Calu3 (cell line): ENCODE results near the gene LRP6. TPM values are rescaled to one million over a fixed set of nuclear protein-coding genes. Genes with fewer than 3 reads are reported as not detected.

Experiments
- BruUV-seq: library from RNA; stranded (reverse); fragments of 400-500 nt; replicated peaks from 2 replicates; lab custom pipeline; 2021; lab: Mats Ljungman, UMichigan
- CTCF ChIA-PET: fragments of 300-600 bp; sonication (Branson Sonifier 250); formaldehyde crosslinking; loops from one replicate; lab custom pipeline; 2022; ENCODE audit warnings: antibody characterized with exemption; lab: Charles Lee
- DNase-seq: peaks from one replicate; pipeline ENCODE4 v3.0.0; 2022
- H3K27ac Mint-ChIP-seq: one replicate; pipeline ENCODE4 v1.8.0; 2022; ENCODE audit warnings: mixed read lengths; ENCODE audit not compliant: unreplicated experiment
- H3K27me3 Mint-ChIP-seq: one replicate; pipeline ENCODE4 v1.8.0; 2022; ENCODE audit warnings: mixed read lengths; ENCODE audit not compliant: unreplicated experiment
- H3K36me3 Mint-ChIP-seq: one replicate; pipeline ENCODE4 v1.8.0; 2022; ENCODE audit warnings: mild to moderate bottlenecking, moderate library complexity, mixed read lengths; ENCODE audit not compliant: insufficient read depth, unreplicated experiment
- H3K4me1 Mint-ChIP-seq: one replicate; pipeline ENCODE4 v1.8.0; 2022; ENCODE audit warnings: mild to moderate bottlenecking, low read depth, mixed read lengths; ENCODE audit not compliant: unreplicated experiment
- H3K4me3 Mint-ChIP-seq: one replicate; pipeline ENCODE4 v1.8.0; 2022; ENCODE audit warnings: mild to moderate bottlenecking, low read depth, moderate library complexity, mixed read lengths; ENCODE audit not compliant: unreplicated experiment
- H3K9me3 Mint-ChIP-seq: one replicate; pipeline ENCODE4 v1.8.0; 2022; ENCODE audit warnings: low read depth, mixed read lengths; ENCODE audit not compliant: unreplicated experiment
- intact Hi-C: fragments of 100-400 bp; cut with micrococcal nuclease; formaldehyde crosslinking; loops from one replicate; pipeline ENCODE4 v1.10.0; 2022; ENCODE audit not compliant: unreplicated experiment
- total RNA-seq: library from RNA; stranded (reverse); gene quantifications from 2 replicates; pipeline ENCODE4 v1.2.3, GENCODE V29; 2022
- TF ChIP-seq, protein P1 (sequence below): fragments of 200-600 bp; IDR thresholded peaks from one replicate; pipeline ENCODE4 v1.8.0; 2022; ENCODE audit warnings: antibody characterized with exemption; ENCODE audit not compliant: unreplicated experiment

The LRP6 gene
- total RNA-seq, 1 experiment from 2014 or later = 74.8 TPM

DNA sequence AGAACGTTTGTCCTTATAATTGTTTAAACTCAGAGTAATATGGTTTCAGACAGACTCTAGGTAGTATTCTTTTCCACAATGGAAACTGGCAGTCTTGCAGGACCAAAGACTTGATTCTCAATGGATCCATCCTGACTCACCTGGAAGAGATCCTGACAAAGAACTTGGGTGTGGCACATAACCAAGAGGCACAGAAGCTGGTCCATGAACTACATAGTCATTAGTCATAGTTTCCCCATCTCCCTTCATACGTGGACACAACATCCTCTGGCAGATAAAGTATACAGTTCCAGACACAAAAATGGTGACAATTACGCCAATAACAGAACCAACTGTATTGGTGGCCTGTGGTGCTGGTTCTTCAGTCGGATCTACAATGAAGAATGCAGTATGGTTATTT, 140.3 kb downstream of the LRP6 start:
- TF ChIP-seq, protein P1, sequence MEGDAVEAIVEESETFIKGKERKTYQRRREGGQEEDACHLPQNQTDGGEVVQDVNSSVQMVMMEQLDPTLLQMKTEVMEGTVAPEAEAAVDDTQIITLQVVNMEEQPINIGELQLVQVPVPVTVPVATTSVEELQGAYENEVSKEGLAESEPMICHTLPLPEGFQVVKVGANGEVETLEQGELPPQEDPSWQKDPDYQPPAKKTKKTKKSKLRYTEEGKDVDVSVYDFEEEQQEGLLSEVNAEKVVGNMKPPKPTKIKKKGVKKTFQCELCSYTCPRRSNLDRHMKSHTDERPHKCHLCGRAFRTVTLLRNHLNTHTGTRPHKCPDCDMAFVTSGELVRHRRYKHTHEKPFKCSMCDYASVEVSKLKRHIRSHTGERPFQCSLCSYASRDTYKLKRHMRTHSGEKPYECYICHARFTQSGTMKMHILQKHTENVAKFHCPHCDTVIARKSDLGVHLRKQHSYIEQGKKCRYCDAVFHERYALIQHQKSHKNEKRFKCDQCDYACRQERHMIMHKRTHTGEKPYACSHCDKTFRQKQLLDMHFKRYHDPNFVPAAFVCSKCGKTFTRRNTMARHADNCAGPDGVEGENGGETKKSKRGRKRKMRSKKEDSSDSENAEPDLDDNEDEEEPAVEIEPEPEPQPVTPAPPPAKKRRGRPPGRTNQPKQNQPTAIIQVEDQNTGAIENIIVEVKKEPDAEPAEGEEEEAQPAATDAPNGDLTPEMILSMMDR = no peak
- Mint-ChIP-seq H3K4me3 (no peak overlapping the region), H3K27me3 (no peaks in the 10 kb centered on the region), H3K36me3 (peaks cover 12% of the 10 kb centered on the region), H3K4me1 (no peaks in the 10 kb centered on the region), H3K27ac (no peak overlapping the region), H3K9me3 (no peaks in the 10 kb centered on the region)
- no peak for DNase-seq
- CTCF ChIA-PET = interaction anchor here (0.6 kb wide), 1 partner anchor 73 kb away, joined by 8 read pairs; no protein-coding TSS in a partner anchor
- intact Hi-C loops = no loop called here
- no TSS peak for BruUV-seq

DNA sequence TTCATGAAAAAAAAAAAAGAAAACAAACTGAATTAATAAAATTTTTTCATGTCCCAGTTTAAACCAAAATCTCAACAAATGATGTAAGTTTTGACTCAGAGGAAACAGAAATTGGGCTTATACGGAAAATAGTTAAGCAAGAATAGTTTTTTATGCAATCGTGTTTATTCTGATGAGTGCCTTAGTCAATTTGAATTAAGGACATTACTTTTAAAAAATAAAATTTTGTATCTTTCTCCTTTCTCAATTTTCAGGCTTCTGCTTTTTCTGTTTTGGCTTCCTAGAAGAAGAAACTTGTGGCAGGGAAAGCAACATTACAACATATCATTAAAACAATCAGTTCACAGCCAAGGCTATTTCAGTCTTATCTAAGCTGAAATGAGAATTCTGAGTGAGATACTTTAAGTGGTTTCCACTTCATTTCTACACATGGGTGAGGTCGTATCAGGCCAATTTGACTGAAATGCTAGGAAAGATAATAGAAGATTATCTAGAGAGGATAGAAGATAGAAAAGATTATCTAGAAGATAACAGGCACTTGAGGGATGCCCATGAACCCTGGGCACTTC, 143.7 kb downstream of the LRP6 start:
- TF ChIP-seq, protein P1 = no peak
- H3K9me3 Mint-ChIP-seq = no peaks in the 10 kb centered on the region
- H3K27me3 Mint-ChIP-seq = no peaks in the 10 kb centered on the region
- CTCF ChIA-PET = no interaction called here
- intact Hi-C loops = no loop called here
- no peak overlapping the region for H3K27ac Mint-ChIP-seq
- no TSS peak for BruUV-seq
- H3K4me1 Mint-ChIP-seq = no peaks in the 10 kb centered on the region
- no peak for DNase-seq
- no peak overlapping the region for H3K4me3 Mint-ChIP-seq
- H3K36me3 Mint-ChIP-seq = peaks cover 12% of the 10 kb centered on the region

- CTCF ChIA-PET = interaction anchor here (0.6 kb wide), 1 partner anchor 25 kb away, joined by 6 read pairs; no protein-coding TSS in a partner anchor
- Mint-ChIP-seq H3K4me3 (no peak overlapping the region), H3K36me3 (peaks cover 12% of the 10 kb centered on the region), H3K4me1 (no peaks in the 10 kb centered on the region), H3K27ac (no peak overlapping the region), H3K27me3 (no peaks in the 10 kb centered on the region), H3K9me3 (no peaks in the 10 kb centered on the region)
- no TSS peak for BruUV-seq
- DNase-seq = no peak
- TF ChIP-seq, protein P1 = no peak
- intact Hi-C loops = no loop called here
Measured at GRCh38 chr12:12121061-12121460, 145.8 kb downstream of the LRP6 start.

DNA sequence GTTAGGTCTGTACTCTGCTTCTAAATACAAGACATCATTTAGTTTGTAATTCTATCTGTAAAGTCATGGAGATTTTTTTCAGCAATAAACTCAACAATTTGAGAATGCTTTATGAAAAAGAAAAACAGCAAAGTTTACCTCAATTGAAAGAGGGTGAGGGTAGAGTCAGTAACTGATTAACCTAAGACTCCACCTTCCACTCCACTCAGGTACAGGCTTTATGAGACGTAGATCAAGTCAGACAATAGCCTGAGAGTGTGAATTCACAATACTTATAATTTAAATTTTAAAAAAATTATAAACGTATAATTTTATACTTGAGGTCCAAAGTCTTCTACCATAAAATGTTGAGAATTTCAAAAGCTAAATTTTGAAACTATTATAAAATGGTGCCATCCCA, 150.2 kb downstream of the LRP6 start:
- no peak for DNase-seq
- Mint-ChIP-seq H3K36me3 (peaks cover 23% of the 10 kb centered on the region), H3K9me3 (no peaks in the 10 kb centered on the region), H3K4me3 (no peak overlapping the region), H3K4me1 (no peaks in the 10 kb centered on the region), H3K27ac (no peak overlapping the region), H3K27me3 (no peaks in the 10 kb centered on the region)
- intact Hi-C loops = no loop called here
- CTCF ChIA-PET = no interaction called here
- BruUV-seq = no TSS peak
- TF ChIP-seq, protein P1 = no peak
